ENCODE measurements around the gene HHAT. TPM values are rescaled to one million over a fixed set of nuclear protein-coding genes. Genes with fewer than 3 reads are reported as not detected.

Gene HHAT
- total and polyA plus RNA-seq, 9 of the 15 experiments (the other 6 are each of a cell fraction or from before 2014, with no cell fraction given) = 0.07 to 0.16 (median 0.13) TPM; not detected in 1

- no peaks in the 10 kb centered on the region for H3K4me1 ChIP-seq (replicated peaks in 1 of 2; ENCODE audit: control insufficient read depth in 2 of 2, insufficient read depth in 2 of 2, low read length in 2 of 2)
- H3K4me2 ChIP-seq (ENCODE audit: insufficient read depth, low read length) = no peak overlapping the region
- H3K36me3 ChIP-seq (ENCODE audit: control insufficient read depth, insufficient read depth, low read length) = no peaks in the 10 kb centered on the region
- FAIRE-seq (no peak), DNase-seq (ENCODE audit: extremely low read depth in 1 of 4, low spot score in 3 of 4) (no peak), ATAC-seq (no peak)
- H3K9me1 ChIP-seq (ENCODE audit: control insufficient read depth, insufficient read depth, low read length) = no peaks in the 10 kb centered on the region
- POLR2A ChIA-PET = no interaction called here
- H3K79me2 ChIP-seq (ENCODE audit: control insufficient read depth, insufficient read depth, low read length) = no peaks in the 10 kb centered on the region
- WGBS (ENCODE audit: insufficient coverage, low coverage, missing lambda C conversion rate) = 5% methylated on average over 1 of the region's 1 CpG
- CTCF ChIA-PET (ENCODE audit: low intra/inter-chr PET ratio) = no interaction called here
- H3K9me3 ChIP-seq (replicated peaks; ENCODE audit: control insufficient read depth, insufficient read depth, low read depth, low read length) = no peaks in the 10 kb centered on the region
- in situ Hi-C loops (cut with MboI) = no loop called here
- no peak overlapping the region for H3K27ac ChIP-seq (ENCODE audit: extremely low read depth, low read depth, low read length)
- no peak overlapping the region for H3K9ac ChIP-seq (ENCODE audit: insufficient read depth in 1 of 2, low read depth in 2 of 2, low read length in 2 of 2)
- BruUV-seq (replicated peaks) = no TSS peak
- no peak overlapping the region for H3K4me3 ChIP-seq
- TF ChIP-seq U2AF1 (optimal IDR thresholded peaks at IDR 0.05; ENCODE audit: low read depth, low read length) (no peak), ZNF23 (CRISPR knock-in tag; IDR thresholded peaks at IDR 0.05) (no peak), PRDM10 (IDR thresholded peaks at IDR 0.05; ENCODE audit: partially characterized antibody) (no peak), SAP30 (IDR thresholded peaks at IDR 0.05; ENCODE audit: borderline replicate concordance, insufficient read depth, low read depth, low read length, poor library complexity, severe bottlenecking) (no peak), TFAM (CRISPR knock-in tag; conservative IDR thresholded peaks at IDR 0.05) (no peak), FOSL1 (tag; conservative IDR thresholded peaks at IDR 0.05) (no peak), ZNF76 (CRISPR knock-in tag; IDR thresholded peaks at IDR 0.05; ENCODE audit: borderline replicate concordance) (no peak)
- no peaks in the 10 kb centered on the region for H4K20me1 ChIP-seq (replicated peaks; ENCODE audit: control insufficient read depth, insufficient read depth, low read length)
- intact Hi-C loops (cut with micrococcal nuclease) = no loop called here
- H2AFZ ChIP-seq (ENCODE audit: low read depth, low read length) = no peak overlapping the region
- peaks cover 2 to 14% of the 10 kb centered on the region in 2 experiments; a peak in 3 of 5 replicates for H3K27me3 ChIP-seq (ENCODE audit: control insufficient read depth in 2 of 2, insufficient read depth in 2 of 2, low read length in 2 of 2)
These were observed 288.6 kb downstream of the HHAT start for GRCh38 chr1:210617293-210617692.
